ENCODE measurements around the gene GALNT9.
"Not testable (repeated sequence)": the region's sequence is repeated elsewhere in the genome, so short reads cannot be mapped to it uniquely, and the experiment has no call there.

Gene GALNT9

GRCh38 chr12:132358241-132359225 is 29.1 kb upstream of the GALNT9 start:
- DNase-seq = not testable (repeated sequence)

- DNase-seq = no peak
Measured at GRCh38 chr12:132357623-132358186, 28.3 kb upstream of the GALNT9 start.

GRCh38 chr12:132356691-132357622 is 27.6 kb upstream of the GALNT9 start:
- no peak for DNase-seq

- DNase-seq = no peak
Measured at GRCh38 chr12:132355742-132356681, 26.6 kb upstream of the GALNT9 start.

- no peak for DNase-seq
Measured at GRCh38 chr12:132354982-132355680, 25.7 kb upstream of the GALNT9 start.

- no peak for DNase-seq
Measured at GRCh38 chr12:132354211-132354981, 25.0 kb upstream of the GALNT9 start.

- no peak for DNase-seq
Measured at GRCh38 chr12:132353811-132354210, 24.4 kb upstream of the GALNT9 start.

- DNase-seq = no peak
Measured at GRCh38 chr12:132352896-132353800, 23.8 kb upstream of the GALNT9 start.

- DNase-seq = no peak
Measured at GRCh38 chr12:132351751-132352495, 22.5 kb upstream of the GALNT9 start.

- no peak for DNase-seq
Measured at GRCh38 chr12:132349501-132350131, 20.2 kb upstream of the GALNT9 start.

GRCh38 chr12:132348176-132348575 is 18.8 kb upstream of the GALNT9 start:
- no peak for DNase-seq

- no peak for DNase-seq
Measured at GRCh38 chr12:132347176-132347855, 17.9 kb upstream of the GALNT9 start.

- DNase-seq = no peak
Measured at GRCh38 chr12:132346471-132347175, 17.2 kb upstream of the GALNT9 start.

- no peak for DNase-seq
Measured at GRCh38 chr12:132345561-132346200, 16.3 kb upstream of the GALNT9 start.

- no peak for DNase-seq
Measured at GRCh38 chr12:132345126-132345525, 15.7 kb upstream of the GALNT9 start.

GRCh38 chr12:132344601-132345000 is 15.2 kb upstream of the GALNT9 start:
- DNase-seq = no peak

All from NCI-H1436 (cell line).